ENCODE data around the gene ITM2B. TPM values are rescaled to one million over a fixed set of nuclear protein-coding genes. Genes with fewer than 3 reads are reported as not detected.
A peak's percentile ranks its signal among the peaks of the same experiment; 100 is the strongest.

Gene ITM2B
- total RNA-seq, 2 experiments from 2014 or later, result 305 to 323 TPM

- Histone ChIP-seq H3K4me1 (ENCODE audit: insufficient read depth, low read length) (peaks cover 17% of the 10 kb centered on the region), H3K9me3 (ENCODE audit: control insufficient read depth in 1 of 2, insufficient read depth in 1 of 2, low read length in 2 of 2) (no peaks in the 10 kb centered on the region), H3K4me3 (ENCODE audit: low read length) (no peak overlapping the region), H3K36me3 (ENCODE audit: insufficient read depth, low read length) (peaks cover 23% of the 10 kb centered on the region), H3K27me3 (ENCODE audit: control insufficient read depth in 1 of 2, insufficient read depth in 2 of 2, low read length in 2 of 2) (no peaks in the 10 kb centered on the region), H3K27ac (ENCODE audit: low read depth in 1 of 2, low read length in 2 of 2) (no peak overlapping the region)
- POLR2A ChIA-PET, result interaction anchor here (0.7 to 1.1 kb wide), 4 partner anchors 8 to 408 kb away, joined by 3 to 4 read pairs (median 3); partner anchors contain the start of gene CYSLTR2
- Mint-ChIP-seq H3K4me3 (peak overlapping the region; percentile 30), H3K4me1 (ENCODE audit: low read depth) (peaks cover 89% of the 10 kb centered on the region), H3K27me3 (no peaks in the 10 kb centered on the region), H3K36me3 (ENCODE audit: low read depth) (peaks cover 61% of the 10 kb centered on the region), H3K9me3 (no peaks in the 10 kb centered on the region), H3K27ac (peak overlapping the region; percentile 52)
- intact Hi-C loops (cut with DNase I, micrococcal nuclease), result no loop called here
- DNase-seq (no peak), ATAC-seq (ENCODE audit: poor library complexity) (no peak)
- TF ChIP-seq, protein P1, sequence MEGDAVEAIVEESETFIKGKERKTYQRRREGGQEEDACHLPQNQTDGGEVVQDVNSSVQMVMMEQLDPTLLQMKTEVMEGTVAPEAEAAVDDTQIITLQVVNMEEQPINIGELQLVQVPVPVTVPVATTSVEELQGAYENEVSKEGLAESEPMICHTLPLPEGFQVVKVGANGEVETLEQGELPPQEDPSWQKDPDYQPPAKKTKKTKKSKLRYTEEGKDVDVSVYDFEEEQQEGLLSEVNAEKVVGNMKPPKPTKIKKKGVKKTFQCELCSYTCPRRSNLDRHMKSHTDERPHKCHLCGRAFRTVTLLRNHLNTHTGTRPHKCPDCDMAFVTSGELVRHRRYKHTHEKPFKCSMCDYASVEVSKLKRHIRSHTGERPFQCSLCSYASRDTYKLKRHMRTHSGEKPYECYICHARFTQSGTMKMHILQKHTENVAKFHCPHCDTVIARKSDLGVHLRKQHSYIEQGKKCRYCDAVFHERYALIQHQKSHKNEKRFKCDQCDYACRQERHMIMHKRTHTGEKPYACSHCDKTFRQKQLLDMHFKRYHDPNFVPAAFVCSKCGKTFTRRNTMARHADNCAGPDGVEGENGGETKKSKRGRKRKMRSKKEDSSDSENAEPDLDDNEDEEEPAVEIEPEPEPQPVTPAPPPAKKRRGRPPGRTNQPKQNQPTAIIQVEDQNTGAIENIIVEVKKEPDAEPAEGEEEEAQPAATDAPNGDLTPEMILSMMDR (IDR thresholded peaks at IDR 0.05), result no peak
- CTCF ChIA-PET, result no interaction called here
These were observed 13.1 kb downstream of the ITM2B start for GRCh38 chr13:48246102-48246501.

- no peak for ATAC-seq (ENCODE audit: poor library complexity)
- Histone ChIP-seq H3K36me3 (ENCODE audit: insufficient read depth, low read length) (peaks cover 37% of the 10 kb centered on the region), H3K27me3 (ENCODE audit: control insufficient read depth in 1 of 2, insufficient read depth in 2 of 2, low read length in 2 of 2) (no peaks in the 10 kb centered on the region), H3K27ac (ENCODE audit: low read depth in 1 of 2, low read length in 2 of 2) (no peak overlapping the region), H3K9me3 (ENCODE audit: control insufficient read depth in 1 of 2, insufficient read depth in 1 of 2, low read length in 2 of 2) (no peaks in the 10 kb centered on the region), H3K4me3 (ENCODE audit: low read length) (no peak overlapping the region), H3K4me1 (ENCODE audit: insufficient read depth, low read length) (peaks cover 16% of the 10 kb centered on the region)
- ChIA-PET CTCF (no interaction called here), POLR2A (interaction anchor here (1.1 to 1.4 kb wide), 2 partner anchors 14 to 16 kb away, joined by 4 to 6 read pairs; partner anchors contain the start of gene ITM2B)
- Mint-ChIP-seq H3K4me1 (ENCODE audit: low read depth) (peaks cover 91% of the 10 kb centered on the region), H3K9me3 (no peaks in the 10 kb centered on the region), H3K27me3 (no peaks in the 10 kb centered on the region), H3K4me3 (no peak overlapping the region), H3K36me3 (ENCODE audit: low read depth) (peaks cover 72% of the 10 kb centered on the region), H3K27ac (peak overlapping the region; percentile 16)
- intact Hi-C loops (cut with DNase I, micrococcal nuclease), result no loop called here
- TF ChIP-seq, protein P1 (IDR thresholded peaks at IDR 0.05), result no peak
- DNase-seq, result no peak
These were observed 16.0 kb downstream of the ITM2B start for GRCh38 chr13:48249018-48249417.

DNA sequence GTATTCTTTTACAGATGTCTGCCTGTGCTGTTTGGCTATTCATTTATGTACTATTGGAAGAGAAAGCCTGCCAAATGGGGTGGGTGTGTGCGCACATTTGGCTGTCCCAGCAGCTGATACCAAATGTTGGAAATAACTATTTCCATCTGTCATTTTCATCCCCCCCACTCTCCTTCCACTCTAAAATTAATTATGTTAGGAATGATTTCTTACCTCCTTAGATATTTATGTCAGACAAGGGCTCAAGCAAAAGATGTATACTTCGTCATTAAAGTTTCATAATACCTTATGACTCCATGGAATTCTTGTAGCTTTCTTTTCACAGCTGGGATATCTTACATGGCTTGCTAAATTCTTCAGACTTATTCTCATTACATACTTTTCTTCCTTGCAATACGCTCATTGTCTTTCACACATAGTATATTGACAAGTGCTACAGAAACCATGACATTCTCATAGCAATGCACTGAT is 18.6 kb downstream of the ITM2B start:
- no peaks in the 10 kb centered on the region for H3K27me3 ChIP-seq (ENCODE audit: control insufficient read depth in 1 of 2, insufficient read depth in 2 of 2, low read length in 2 of 2)
- H3K4me1 ChIP-seq (ENCODE audit: insufficient read depth, low read length), result peaks cover 21% of the 10 kb centered on the region
- H3K27ac ChIP-seq (ENCODE audit: low read depth in 1 of 2, low read length in 2 of 2), result no peak overlapping the region
- Mint-ChIP-seq H3K36me3 (ENCODE audit: low read depth) (peaks cover 82% of the 10 kb centered on the region), H3K27me3 (no peaks in the 10 kb centered on the region), H3K27ac (peak overlapping the region; percentile 78), H3K4me1 (ENCODE audit: low read depth) (peaks cover 80% of the 10 kb centered on the region), H3K4me3 (no peak overlapping the region), H3K9me3 (no peaks in the 10 kb centered on the region)
- ChIA-PET POLR2A (interaction anchor here (1.0 to 1.5 kb wide), 3 partner anchors 16 to 125 kb away, joined by 3 to 5 read pairs (median 4); partner anchors contain the start of gene ITM2B), CTCF (interaction anchor here (1.0 to 1.6 kb wide), 2 partner anchors 124 to 214 kb away, joined by 3 to 4 read pairs; no protein-coding TSS in a partner anchor)
- H3K9me3 ChIP-seq (ENCODE audit: control insufficient read depth in 1 of 2, insufficient read depth in 1 of 2, low read length in 2 of 2), result no peaks in the 10 kb centered on the region
- intact Hi-C loops (cut with DNase I, micrococcal nuclease), result no loop called here
- TF ChIP-seq, protein P1 (IDR thresholded peaks at IDR 0.05), result no peak
- no peak overlapping the region for H3K4me3 ChIP-seq (ENCODE audit: low read length)
- no peak for ATAC-seq (ENCODE audit: poor library complexity)
- no peak for DNase-seq
- H3K36me3 ChIP-seq (ENCODE audit: insufficient read depth, low read length), result peaks cover 57% of the 10 kb centered on the region

Measured in CD4-positive, alpha-beta T cell (primary cell).